ENCODE data around the gene RASD1.

Gene RASD1

DNA sequence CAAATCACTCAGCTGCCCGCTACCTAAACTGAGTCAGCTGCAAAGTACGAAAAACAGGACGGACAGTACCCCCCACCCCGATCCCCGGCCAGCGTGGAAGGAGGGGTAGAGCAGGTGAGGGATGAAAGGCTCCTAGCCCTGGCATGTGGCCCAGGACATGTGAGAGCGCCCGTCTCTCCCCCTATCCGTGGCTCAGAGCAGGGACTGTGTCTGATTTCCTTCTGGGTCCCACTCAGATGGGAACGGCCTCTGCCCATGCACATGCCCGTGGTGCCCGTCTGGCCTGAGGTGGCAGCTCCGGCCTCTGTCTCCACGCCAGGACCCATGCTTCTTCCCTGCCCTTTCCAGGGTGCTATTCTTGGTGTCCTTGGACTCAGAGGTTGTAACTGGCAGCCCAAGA is 30.2 kb upstream of the RASD1 start:
- no peak for DNase-seq

DNA sequence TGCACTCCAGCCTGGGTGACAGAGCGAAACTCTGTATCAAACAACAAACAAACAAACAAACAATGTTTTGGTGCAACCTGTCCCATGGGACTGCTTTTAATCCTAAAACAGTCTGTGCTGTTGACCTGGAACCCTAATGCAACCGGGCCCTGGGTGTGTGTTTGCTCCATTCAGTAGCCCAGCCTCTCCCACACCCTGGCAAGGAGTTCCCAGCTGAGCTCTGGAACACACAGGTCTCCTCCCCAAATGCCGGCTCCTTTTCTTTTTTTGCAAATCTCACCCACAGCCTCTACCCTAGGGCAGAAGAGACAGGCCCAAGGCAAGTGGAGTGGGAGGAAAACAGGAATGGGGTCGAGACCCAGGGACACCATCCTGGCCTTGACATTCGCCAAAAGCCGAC is 29.8 kb upstream of the RASD1 start:
- no peak for DNase-seq

DNA sequence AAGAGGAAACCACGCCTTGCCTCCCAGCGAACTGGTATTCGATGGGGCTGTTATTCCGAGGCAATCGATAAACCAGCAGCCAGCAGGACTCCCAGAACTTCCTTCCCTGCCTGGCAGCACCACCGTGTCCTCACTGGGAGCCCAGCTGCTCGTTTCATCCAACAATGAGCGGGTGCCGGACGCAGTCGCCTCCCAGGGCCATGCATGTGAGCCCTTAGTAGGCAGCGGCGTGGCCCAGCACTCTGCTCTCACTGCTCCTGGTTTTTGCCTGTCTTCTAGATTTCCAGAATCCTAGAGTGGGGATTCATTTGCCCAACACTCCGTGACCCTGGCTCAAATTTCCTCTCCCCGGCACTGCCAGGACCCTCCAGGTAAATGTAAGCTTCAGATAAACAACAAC is 29.1 kb upstream of the RASD1 start:
- no peak for DNase-seq

DNA sequence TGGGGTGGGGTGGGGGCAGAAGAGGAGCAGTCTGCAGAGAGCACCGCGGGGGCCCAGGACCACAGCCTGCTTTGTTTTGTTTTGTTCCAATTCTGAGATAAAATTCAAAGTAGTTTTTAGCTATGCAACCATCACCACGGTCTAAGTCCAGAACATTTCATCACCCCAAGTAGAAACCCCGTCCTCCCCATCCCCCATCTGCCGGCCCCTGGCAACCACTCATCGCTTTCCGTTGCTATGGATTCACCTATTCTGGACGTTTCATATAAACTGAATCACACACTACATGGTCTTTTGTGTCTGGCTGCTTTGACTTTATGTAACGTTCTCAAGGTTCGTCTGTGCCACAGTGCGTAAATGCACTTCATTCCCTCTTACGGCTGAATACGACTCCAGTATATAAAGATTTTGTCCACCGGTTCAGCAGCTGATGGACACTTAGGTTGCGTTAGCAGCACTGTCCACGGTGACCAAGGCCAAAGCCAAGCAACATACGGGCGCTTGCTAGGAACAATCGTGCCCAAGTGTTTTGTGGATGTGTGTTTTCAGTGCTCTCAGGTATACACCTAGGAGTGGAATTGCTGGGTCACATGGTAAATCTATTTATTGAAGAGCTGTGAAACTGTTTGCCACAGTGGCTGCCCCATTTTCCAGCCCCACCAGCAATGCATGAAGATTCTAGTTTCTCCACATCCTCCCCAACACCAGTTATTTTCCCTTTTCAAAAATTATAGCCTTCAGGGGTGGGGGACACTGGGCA is 27.7 kb upstream of the RASD1 start:
- no peak for DNase-seq

DNA sequence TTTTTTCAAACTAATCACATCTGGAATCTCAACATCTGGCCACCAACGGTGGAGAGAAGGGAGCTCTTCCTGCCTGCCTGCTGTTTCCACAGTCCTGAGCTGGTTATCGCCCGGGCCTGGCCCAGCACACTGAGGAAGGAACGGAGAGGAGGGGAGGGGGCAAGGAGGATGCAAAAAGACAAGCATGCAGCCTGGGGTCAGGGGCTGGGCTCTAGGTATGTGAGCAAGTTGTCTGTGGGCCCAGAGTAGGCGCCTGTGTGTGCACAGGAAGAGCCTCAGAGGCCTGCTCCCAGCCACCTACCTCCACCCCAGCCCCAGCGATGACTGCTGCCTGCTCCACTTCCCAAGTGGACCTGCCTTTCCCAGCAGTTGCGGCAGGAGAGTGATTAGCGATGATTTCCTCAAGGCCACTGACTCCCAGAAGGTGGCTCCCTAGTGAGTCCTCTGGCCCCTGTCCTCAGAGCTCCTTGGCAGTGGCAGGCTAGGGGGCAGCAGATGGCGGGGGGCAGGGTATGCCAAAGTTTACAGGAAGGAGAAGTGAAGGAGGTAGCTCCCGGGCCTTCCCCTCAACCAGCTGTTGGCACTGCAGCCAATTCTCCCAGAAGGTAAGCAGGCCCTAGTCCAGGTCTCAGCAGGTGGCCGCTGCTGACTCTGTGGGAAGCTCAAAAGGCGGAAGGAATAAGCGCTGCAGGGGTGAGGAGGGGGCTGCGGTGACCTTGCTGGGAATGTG is 27.0 kb upstream of the RASD1 start:
- DNase-seq = no peak

DNA sequence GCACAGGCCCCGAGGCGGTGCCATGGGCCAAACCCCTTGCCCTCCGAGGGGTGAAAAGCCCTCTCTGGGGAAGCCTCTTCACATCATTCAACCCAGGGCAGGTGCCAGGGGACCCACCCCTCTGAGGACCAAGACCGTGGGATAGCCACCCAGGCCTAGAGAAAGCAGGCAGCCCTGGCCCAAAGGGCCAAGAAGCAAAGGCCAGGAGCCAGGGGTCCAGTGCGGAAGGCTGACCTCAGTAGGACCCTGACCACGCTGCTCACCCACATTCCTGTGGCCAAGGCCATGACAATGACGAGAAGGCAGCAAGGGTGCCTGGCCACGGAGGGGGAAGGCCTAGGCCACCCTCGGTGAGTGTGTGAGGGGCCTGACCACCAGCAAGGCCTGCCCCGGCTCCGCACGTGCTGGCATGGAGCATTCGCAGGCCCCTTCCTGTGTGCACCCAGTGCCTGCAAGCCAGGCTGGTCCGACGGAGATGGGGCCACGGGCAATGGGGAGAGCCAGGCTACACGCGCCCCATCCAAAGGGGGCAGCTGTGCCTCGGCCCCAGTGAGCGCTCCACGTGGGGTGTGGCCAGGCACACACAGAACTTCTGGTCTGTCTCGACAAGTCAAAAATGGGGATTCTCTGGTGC is 24.5 kb upstream of the RASD1 start:
- no peak for DNase-seq

DNA sequence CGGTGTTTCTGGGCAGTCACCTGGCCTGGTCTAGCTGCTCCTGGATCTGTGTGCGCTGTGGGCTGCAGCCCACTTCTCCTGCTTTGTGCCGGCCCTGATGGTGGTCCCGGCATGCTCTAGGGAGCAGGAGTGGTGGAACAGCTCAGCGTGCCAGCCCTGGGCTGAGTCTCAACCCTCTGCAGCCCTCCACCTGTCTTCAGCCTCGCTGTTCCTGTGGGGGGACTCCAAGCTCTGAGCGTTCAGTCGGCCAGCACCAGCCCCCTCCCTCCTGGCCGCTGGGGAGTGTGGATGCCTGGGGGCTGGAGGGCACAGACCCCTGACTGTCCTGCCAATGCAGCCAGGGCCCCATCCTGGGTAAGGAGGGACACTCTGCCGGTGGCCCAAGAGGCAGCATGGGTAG is 23.7 kb upstream of the RASD1 start:
- no peak for DNase-seq

DNA sequence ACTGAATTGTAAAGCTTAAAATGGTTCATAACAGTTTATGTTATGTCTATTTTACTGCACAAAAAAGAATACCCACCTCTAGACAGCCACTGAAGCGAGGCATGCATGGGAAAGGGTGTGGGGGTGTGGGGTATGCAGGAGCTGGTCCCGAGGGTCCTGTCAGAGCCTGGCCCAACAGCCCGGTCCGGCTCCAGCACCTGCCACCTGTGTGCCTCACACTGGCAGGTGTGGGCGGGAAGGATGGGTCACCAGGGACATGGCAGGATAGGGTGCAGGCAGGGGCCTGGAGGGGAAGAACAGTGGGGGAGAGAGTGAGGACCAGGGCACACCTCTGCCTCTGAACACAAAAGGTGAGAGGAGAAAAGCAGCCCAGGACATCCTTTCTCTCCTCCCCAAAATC is 22.8 kb upstream of the RASD1 start:
- no peak for DNase-seq

DNA sequence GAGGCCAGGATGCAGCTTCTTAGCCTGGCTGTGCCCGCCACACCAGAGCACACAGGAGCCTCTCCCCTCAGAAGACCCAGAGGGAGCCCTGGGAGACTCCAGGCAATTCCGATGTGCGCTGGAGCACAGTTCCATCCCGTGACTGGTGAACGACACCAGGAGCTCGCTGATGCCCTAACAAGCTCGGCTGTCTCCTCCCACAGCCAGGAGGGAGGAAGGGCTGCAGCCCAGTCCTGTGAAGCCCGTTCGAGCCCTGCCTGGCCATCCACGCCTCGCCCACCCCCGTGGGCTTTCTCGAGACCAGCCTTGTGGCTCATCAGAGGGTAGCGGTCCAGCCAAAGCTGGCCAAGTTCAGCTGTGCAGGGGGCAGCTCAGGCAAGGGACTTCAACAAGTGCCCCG is 21.8 kb upstream of the RASD1 start:
- no peak for DNase-seq

DNA sequence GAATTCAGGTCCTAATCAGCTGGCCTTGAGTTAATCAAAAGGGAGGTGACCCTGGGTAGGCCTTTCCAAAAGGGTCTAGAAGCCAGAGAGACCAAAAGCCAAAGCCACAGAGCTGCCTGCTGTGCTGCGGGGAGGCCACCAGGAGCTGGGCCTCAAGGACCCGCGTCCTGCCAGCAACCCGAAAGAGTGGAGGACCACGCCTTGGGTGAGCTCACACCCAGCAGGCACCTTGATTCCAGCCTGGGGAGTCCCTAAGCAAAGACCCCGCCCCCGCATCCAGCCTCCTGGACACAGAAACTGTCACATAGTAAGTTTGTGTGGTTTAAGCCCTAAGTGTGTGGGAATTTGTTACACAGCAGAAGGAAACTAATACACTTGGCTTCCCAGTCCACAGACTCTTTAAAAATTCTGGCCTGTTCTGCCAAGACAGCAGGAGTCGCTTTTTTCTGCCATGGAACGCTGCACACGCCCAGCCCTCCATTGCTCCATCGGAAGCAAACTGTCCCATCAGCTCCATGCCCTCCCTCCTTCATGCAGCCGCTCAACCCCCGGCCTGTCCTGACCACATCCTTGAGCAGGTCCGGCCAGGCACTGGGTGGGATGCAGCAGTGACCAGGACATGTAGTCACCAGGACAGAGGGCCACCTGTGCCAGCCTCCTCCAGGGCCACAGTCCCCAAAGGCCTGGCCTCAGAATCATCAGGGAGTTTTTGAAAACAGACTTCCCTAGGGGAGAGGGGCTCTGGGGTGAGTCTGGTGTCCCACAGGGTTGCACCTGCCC is 20.9 kb upstream of the RASD1 start:
- no peak for DNase-seq

DNA sequence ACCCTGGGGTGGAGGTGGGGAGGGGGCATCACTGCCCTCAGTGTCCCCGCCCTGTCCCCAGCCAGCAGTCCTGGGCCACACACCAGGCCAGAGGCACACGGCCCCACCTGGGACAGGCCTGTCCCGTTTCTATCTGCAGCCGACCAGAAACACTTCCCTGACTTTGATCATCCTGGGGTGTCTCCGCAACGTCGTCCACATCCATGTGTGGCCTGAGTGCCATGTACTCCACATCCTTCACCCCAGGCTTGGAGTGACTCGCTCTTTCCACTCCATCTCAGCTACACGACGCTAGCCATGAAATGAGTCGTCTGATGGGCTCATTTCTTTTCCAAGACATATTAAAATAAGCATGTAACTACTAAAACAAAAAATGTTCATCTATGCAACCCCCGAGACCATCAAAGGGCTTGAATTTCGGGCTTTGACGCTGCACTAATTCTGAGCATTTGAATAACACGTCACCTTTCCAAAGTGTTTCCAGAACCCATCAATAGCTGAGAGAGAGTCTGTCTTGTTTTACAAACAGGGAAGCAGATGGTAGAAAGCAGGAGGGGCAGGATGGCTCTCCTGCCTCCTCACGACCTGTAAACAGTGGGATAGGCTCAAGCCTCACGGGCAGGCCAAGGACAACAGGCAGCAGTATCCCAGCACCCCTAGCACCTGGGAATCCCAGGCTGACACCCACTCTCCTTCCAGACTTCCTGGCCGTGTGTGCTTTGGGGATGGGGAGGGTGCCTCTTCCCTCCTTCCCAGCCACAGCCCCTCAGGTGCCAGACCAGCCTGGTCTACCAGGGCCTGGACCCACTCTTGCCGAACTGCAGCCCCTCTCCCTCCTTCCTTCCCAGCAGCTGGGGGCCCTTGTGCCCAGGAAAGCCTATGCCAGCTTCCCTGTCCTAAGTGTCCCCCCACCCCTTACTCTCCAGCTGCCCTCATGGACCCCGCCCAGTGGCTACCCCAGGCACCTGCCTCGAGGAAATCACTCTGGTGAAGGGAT is 20.0 kb upstream of the RASD1 start:
- no peak for DNase-seq

DNA sequence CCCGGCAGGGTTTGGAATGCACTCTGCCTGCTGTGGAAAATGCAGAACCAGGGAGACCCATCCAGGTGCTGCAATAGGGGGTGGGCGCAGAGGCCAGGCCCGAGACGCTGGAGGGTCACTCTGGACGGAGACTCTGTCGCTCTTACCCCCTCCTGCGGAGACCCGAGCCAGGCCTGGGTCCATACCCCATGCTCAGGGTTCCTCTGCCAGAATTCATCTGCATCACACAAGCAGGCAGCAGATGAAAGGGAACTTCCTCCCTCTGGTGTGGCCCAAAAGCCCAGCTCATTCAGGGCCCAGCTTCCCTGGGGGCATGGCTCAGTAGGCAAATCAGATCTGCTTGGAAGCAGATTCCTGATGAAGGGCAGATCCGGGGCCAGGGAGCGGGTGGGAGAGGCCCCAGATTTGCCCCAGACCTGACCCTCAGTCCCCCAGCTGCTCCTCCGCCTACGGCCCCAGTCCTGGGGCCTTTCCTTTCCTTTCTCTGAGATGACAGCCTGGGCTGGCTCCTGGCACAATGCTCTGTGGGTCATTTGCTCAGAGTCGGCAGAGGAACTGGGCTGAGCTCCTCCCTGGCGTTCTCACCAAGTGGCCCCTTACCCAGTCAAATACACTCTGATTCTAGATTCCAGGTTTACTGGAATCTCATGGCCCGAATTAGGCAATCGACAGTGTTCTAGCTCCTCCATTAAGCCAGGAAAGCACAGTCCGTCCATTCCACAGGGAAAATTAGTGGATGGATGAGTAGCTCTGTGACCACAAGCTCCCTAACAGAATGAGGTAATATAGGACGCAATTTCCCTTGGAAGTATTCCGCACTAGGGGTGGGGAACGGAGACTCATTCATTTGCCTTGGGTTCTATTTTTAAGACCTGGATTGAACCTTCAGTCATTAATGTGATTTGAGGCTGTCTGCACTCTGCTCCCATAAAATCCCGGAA is 19.1 kb upstream of the RASD1 start:
- no peak for DNase-seq

DNA sequence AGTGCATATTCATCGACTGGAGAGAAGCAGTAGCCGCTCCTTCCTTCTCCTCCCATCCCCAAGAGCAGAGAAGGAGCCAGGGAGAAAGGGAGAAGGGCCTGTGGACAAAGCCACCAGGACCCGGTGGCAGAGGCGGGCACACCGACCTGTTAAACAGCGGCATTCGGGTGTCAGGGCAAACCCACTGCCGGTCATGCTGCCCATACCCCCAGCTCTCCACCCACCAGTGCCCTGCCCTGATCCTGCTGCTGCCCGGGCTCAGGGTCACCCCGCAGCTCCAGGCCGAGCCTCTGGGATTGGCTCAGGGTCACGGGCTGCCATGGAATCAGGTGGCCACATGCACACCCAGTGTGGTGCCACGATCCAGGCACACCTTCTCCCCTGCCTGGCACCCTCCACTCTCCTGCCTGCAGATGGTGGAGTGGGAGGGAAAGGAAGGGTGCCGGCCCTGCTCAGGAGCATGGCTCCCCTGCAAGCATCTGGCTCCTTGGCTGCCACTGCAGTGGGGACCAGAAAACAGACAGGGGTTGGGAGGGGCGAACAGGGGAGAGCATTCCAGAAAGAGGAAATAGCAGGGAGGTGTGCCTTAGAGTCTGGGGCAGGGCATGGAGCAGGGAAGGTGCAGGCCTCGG is 18.3 kb upstream of the RASD1 start:
- no peak for DNase-seq

DNA sequence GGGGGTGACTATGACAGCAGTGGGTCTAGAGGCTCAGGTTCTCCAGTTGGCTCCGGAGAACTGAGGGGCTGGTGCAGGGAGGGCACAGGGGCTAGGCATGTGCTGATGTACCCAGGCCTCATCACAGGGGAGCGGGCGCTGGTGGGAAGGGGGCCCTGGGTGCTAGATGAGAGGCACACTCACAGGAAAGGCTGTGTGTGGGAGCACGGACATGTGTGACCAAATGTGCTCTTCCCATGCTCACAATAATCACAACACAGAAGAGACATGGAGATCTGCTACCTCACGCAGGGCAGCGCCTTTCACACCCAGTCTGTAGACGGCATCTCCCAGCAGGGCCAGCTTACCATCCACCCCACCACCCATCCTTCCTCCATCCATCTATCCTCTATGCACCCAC is 17.4 kb upstream of the RASD1 start:
- no peak for DNase-seq

DNA sequence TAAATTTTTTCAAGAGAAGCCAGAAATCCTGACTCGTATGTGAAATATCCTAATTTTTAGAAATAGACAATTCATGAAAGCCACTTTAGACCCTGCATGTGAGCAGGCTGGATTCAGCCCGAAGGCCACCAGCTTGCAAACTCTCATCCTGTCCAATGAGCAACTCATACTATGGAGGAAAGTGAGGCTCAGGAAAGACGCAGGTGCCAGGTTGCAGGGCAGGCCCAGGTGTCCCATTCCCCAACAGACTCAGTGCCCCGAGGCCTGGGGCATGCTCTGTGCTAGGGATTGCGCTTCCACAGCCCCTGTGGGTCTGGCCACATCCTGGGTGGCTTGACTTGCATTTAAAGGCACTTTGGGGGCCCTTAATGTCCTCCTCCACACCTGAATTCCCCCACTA is 16.7 kb upstream of the RASD1 start:
- no peak for DNase-seq

DNA sequence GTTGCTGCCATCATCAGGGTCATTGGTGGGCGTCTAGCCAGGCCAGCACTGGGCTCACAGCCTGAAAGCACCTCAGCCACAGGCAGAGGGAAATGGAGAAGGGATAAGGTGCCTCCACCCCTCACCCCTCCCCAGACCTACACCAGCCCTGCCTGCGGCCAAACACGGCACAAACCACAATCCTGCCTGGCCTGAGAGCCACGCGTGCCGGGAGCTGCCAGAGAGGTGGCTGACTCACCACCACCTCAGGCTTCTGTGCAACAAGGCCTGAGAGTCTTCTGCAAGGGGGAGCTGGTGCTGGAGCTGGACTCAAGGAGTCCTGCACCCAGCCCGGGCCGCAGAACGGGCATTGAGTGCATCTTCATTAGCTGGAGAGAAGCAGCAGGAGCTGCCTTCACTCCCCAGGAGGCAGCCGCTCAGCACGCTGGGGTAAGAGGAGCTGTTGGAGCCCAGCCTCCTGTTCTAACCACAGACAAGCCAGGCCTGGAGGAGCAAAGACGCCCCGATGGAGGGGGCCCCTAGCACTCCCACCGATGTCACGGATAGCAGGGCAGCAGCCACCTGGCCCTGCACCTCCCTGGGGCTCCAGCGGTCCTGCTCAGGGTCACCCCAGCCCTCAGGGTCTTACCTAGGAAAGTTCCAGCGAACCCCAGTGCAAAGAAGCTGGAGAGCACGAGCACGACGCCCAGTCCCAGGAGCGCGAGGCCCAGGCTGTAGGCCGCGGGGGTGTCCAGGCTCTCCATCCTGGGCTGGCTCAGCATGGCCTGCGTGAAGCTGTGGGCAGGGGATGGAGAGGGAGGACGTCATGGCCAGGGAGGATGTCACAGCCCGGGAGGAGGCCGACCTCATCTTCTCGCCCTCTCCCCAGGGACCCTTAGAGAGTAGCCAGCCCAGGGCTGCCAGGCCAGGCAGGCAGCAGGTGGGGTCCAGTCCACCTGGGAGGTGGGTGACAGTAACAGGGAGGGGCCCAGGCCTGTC is 16.0 kb upstream of the RASD1 start:
- DNase-seq = no peak

DNA sequence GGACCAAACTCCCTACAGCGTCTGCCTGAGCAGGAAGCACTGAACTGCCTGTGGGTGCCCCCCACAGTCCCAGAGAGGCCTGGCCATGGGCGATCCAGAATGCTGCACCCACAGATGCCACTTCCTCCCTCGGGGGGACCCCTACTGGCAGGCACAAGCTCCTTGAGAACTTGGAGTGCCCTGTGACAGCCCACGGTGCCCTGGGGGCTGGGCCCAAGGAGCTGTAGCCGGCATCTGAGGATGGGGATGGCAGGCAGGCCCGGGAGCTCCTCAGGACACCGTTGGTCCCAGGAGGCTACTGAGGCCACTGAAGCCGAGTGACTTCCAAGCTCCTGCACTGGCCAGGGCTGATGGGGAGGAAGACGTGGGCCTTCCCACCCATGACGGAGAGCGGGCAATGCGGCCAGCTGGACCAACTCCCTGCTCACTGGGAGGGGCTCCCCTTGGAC is 15.1 kb upstream of the RASD1 start:
- no peak for DNase-seq

DNA sequence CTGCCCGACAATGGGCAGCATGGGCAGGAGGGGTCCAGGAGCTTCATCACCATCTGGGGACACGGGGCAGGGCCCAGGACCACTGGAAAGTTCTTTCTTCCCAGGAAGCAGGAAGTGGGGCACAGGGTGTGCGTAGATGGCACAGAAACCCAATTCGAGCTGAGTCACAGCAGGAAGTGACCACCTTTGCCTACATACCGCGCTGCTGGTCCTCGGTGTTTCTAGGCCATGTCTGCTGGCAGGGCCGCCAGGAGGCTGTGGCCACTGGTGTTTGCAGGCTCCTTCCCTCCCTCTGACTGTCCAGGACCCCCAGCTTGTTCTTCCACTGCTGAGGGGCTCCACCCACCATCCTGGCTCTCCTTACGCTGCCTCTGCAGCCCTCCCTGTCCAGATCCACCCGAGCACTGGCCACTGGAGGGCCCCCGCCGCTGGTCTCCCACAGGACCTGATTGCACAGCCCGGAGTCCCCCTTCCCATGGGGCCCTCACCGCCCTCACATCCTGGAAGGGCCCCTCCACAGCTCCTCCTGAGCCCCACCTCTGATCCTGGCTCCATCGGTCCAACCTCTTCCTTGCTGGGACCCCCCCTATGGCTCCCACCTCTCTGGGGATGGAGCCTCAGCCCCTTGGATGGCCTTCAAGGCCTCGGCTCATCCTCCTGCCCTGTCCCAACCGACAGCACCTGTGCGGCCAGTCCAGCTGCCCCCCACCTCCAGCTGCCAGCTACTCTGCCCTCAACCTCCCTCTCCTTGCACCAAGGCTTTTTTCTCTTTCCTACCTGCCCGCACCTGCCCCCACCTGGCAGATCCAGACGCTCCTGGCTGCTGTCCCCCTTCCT is 14.5 kb upstream of the RASD1 start:
- no peak for DNase-seq
